GM12891 (cell line): Measurements from ENCODE around the gene RETREG3.

ENCODE experiments used
- POLR2A ChIP-seq: IDR thresholded peaks from 2 replicates; pipeline ENCODE4 v1.6.1; 2011; ENCODE audit warnings: low read depth, low read length, control low read depth
- POLR2AphosphoS5 ChIP-seq: IDR thresholded peaks from 2 replicates; pipeline ENCODE4 v1.6.1; 2011; ENCODE audit warnings: low read depth, low read length, control low read depth
- SPI1 ChIP-seq: IDR thresholded peaks from 2 replicates; pipeline ENCODE4 v1.6.1; 2011; ENCODE audit warnings: low read depth, low read length, control low read depth
- TAF1 ChIP-seq: IDR thresholded peaks from 2 replicates; pipeline ENCODE4 v1.6.1; 2011; ENCODE audit warnings: low read depth, low read length, control low read depth

DNA sequence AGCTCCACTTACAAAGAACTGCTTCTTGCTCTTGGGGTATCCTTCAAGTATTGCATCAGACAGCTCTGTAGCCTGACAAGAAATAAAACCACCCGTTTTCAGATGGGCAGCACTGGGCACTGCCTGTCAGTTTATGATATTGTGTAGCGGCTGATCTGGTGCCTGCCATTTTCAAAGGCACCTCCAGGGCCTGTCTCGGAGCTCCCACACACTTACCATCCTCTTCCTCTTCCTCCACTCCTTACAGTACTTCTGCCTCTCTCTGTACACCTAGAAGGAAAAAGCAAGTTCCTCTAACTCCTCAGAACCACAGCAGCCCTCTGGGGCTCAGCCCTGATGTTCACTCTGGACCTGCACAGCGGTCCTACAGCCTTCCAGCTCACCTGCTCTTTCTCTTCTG lies 36.1 kb downstream of the RETREG3 start:
- TF ChIP-seq TAF1, result no peak
- no peak for TF ChIP-seq POLR2AphosphoS5
- TF ChIP-seq POLR2A, result no peak
- TF ChIP-seq SPI1, result no peak
